Calu3 (cell line): ENCODE data around the gene NTNG2. TPM values are rescaled to one million over a fixed set of nuclear protein-coding genes. Genes with fewer than 3 reads are reported as not detected.
A peak's percentile ranks its signal among the peaks of the same experiment; 100 is the strongest.

ENCODE experiments used
- BruUV-seq: library from RNA; stranded (reverse); fragments of 400-500 nt; replicated peaks from 2 replicates; lab custom pipeline; 2021; lab: Mats Ljungman, UMichigan
- CTCF ChIA-PET: fragments of 300-600 bp; sonication (Branson Sonifier 250); formaldehyde crosslinking; loops from one replicate; lab custom pipeline; 2022; ENCODE audit warnings: antibody characterized with exemption; lab: Charles Lee
- DNase-seq: peaks from one replicate; pipeline ENCODE4 v3.0.0; 2022
- H3K27ac Mint-ChIP-seq: one replicate; pipeline ENCODE4 v1.8.0; 2022; ENCODE audit warnings: mixed read lengths; ENCODE audit not compliant: unreplicated experiment
- H3K27me3 Mint-ChIP-seq: one replicate; pipeline ENCODE4 v1.8.0; 2022; ENCODE audit warnings: mixed read lengths; ENCODE audit not compliant: unreplicated experiment
- H3K36me3 Mint-ChIP-seq: one replicate; pipeline ENCODE4 v1.8.0; 2022; ENCODE audit warnings: mild to moderate bottlenecking, moderate library complexity, mixed read lengths; ENCODE audit not compliant: insufficient read depth, unreplicated experiment
- H3K4me1 Mint-ChIP-seq: one replicate; pipeline ENCODE4 v1.8.0; 2022; ENCODE audit warnings: mild to moderate bottlenecking, low read depth, mixed read lengths; ENCODE audit not compliant: unreplicated experiment
- H3K4me3 Mint-ChIP-seq: one replicate; pipeline ENCODE4 v1.8.0; 2022; ENCODE audit warnings: mild to moderate bottlenecking, low read depth, moderate library complexity, mixed read lengths; ENCODE audit not compliant: unreplicated experiment
- H3K9me3 Mint-ChIP-seq: one replicate; pipeline ENCODE4 v1.8.0; 2022; ENCODE audit warnings: low read depth, mixed read lengths; ENCODE audit not compliant: unreplicated experiment
- intact Hi-C: fragments of 100-400 bp; cut with micrococcal nuclease; formaldehyde crosslinking; loops from one replicate; pipeline ENCODE4 v1.10.0; 2022; ENCODE audit not compliant: unreplicated experiment
- total RNA-seq: library from RNA; stranded (reverse); gene quantifications from 2 replicates; pipeline ENCODE4 v1.2.3, GENCODE V29; 2022
- TF ChIP-seq, protein P1 (sequence below): fragments of 200-600 bp; IDR thresholded peaks from one replicate; pipeline ENCODE4 v1.8.0; 2022; ENCODE audit warnings: antibody characterized with exemption; ENCODE audit not compliant: unreplicated experiment

The NTNG2 gene
- total RNA-seq, 1 experiment from 2014 or later, result not detected

DNA sequence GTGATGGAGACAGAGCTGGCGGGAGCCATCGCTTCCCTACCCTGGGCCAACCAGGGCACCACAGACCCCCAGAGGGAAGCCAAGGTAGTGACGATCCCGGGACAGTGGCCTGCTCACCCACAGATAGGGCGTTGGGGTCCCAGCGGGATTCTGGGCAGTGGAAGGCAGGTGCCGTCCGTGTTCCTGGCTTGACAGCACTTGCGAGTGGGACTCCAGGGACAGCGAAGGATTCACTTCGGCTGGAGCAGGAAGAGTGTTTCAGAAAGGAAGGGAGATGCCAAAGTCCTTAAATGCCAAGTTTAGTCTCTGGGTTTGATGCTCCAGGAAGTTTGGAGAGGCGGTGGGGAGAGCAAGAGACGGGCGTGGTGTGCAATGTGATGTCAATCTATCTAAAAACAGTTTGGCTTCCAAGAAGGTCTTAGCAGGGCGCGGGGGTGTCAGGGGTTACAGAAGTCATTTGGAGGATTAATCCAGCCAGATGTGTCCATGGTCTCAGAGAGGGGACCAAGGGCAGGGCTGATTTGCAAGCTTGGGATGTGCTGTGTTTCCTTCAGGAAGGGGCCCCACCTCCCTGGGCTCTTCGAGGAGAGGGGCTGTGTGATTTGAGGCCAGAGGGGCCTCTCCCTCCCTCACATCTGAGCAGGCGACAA is 74.9 kb downstream of the NTNG2 start:
- H3K27ac Mint-ChIP-seq, result no peak overlapping the region
- H3K9me3 Mint-ChIP-seq, result no peaks in the 10 kb centered on the region
- peaks cover 85% of the 10 kb centered on the region for H3K27me3 Mint-ChIP-seq
- TF ChIP-seq, protein P1, sequence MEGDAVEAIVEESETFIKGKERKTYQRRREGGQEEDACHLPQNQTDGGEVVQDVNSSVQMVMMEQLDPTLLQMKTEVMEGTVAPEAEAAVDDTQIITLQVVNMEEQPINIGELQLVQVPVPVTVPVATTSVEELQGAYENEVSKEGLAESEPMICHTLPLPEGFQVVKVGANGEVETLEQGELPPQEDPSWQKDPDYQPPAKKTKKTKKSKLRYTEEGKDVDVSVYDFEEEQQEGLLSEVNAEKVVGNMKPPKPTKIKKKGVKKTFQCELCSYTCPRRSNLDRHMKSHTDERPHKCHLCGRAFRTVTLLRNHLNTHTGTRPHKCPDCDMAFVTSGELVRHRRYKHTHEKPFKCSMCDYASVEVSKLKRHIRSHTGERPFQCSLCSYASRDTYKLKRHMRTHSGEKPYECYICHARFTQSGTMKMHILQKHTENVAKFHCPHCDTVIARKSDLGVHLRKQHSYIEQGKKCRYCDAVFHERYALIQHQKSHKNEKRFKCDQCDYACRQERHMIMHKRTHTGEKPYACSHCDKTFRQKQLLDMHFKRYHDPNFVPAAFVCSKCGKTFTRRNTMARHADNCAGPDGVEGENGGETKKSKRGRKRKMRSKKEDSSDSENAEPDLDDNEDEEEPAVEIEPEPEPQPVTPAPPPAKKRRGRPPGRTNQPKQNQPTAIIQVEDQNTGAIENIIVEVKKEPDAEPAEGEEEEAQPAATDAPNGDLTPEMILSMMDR, result peak; percentile 18
- intact Hi-C loops, result no loop called here
- H3K4me1 Mint-ChIP-seq, result peaks cover 6% of the 10 kb centered on the region
- H3K36me3 Mint-ChIP-seq, result peaks cover 6% of the 10 kb centered on the region
- no TSS peak for BruUV-seq
- CTCF ChIA-PET, result interaction anchor here (0.7 to 1.9 kb wide), 7 partner anchors 22 to 474 kb away, joined by 3 to 13 read pairs (median 4); partner anchors contain the start of gene MED27
- no peak overlapping the region for H3K4me3 Mint-ChIP-seq
- no peak for DNase-seq

DNA sequence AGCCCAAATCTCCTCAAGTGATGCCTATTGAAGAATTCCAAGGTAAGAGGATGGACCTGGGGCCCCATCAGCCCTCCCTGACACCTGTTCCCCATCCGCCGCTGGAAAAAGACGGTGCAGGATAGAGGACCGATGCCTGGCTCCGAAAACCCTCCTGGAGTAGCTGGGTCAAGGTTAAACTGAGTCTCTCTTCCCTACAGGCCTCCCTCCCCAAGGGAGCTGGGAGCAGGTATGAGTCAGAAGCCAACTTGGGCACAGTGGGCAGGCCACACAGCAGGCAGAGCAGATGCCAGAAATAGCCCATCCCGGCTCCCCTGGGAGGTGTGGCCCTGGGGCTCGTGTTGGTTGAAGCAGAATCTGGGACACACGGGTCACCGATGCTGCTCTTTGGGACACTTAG is 75.6 kb downstream of the NTNG2 start:
- no peak for DNase-seq
- H3K9me3 Mint-ChIP-seq, result no peaks in the 10 kb centered on the region
- peaks cover 12% of the 10 kb centered on the region for H3K4me1 Mint-ChIP-seq
- peaks cover 9% of the 10 kb centered on the region for H3K36me3 Mint-ChIP-seq
- peaks cover 90% of the 10 kb centered on the region for H3K27me3 Mint-ChIP-seq
- H3K4me3 Mint-ChIP-seq, result no peak overlapping the region
- no TSS peak for BruUV-seq
- intact Hi-C loops, result no loop called here
- TF ChIP-seq, protein P1, result no peak
- CTCF ChIA-PET, result interaction anchor here (1.6 to 1.9 kb wide), 2 partner anchors 68 to 70 kb away, joined by 4 to 5 read pairs; no protein-coding TSS in a partner anchor
- no peak overlapping the region for H3K27ac Mint-ChIP-seq

DNA sequence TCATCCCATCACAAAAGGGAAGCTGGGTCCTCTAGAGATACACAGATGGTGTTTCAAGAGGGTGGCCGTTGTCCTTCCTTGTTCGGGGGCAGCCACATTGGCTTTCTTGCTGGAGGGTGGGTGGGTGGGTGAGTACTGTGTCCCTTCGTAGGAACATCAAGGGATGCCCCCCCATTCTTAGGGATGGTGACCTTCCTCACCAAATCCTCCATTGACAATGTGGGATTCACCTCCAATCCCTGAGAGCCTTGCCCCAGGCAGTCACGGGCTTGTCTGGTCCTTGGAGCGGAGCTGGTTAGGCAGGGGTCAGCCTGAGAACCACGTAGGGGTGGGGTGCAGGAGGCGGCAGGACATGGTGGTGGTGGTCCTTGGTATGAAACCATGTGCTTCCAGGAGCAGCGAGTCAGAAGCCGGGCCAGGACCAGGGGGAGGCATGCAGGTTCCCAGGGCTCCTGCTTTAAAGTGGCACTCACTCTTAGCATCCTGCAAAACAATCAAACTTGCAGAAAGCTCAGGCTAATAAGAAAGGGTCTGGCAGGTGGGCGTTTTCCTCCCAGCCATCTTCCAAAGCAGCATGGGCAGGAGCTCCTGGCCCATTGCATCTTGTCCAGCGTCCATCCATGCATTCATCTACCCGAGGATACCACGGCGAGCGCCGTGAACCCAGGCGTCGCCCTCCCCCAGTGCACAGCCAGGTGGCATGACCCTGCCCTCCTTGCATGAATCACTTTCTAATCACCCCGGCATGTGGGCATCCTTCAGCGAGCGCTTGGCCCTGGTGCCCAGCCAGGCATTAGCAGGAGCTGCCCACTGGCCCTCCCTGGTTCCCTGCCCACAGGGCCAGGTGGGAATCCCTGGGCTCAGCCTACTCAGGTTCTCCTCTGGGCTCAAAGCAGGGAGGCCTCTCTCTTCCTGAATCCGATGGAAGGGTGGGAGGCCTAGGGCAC is 76.4 kb downstream of the NTNG2 start:
- CTCF ChIA-PET, result interaction anchor here (1.9 kb wide), 1 partner anchor 69 kb away, joined by 4 read pairs; no protein-coding TSS in a partner anchor
- BruUV-seq, result no TSS peak
- no peak for DNase-seq
- peaks cover 15% of the 10 kb centered on the region for H3K4me1 Mint-ChIP-seq
- no peaks in the 10 kb centered on the region for H3K9me3 Mint-ChIP-seq
- H3K36me3 Mint-ChIP-seq, result peaks cover 12% of the 10 kb centered on the region
- H3K27me3 Mint-ChIP-seq, result peaks cover 90% of the 10 kb centered on the region
- TF ChIP-seq, protein P1, result no peak
- intact Hi-C loops, result no loop called here
- no peak overlapping the region for H3K4me3 Mint-ChIP-seq
- H3K27ac Mint-ChIP-seq, result no peak overlapping the region

DNA sequence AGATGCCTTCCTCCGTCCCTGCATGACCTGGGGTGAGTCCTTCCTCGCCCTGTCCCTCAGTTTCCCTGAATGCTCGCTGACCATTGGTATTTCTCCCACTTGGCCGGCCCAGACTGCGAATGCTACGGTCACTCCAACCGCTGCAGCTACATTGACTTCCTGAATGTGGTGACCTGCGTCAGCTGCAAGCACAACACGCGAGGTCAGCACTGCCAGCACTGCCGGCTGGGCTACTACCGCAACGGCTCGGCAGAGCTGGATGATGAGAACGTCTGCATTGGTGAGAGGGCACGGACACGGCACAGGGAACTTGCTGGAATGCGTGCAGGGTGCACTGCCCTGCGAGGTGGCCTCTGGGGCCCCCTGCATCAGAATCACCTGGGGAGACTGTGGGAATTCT is 77.1 kb downstream of the NTNG2 start:
- DNase-seq, result no peak
- BruUV-seq, result no TSS peak
- H3K36me3 Mint-ChIP-seq, result peaks cover 12% of the 10 kb centered on the region
- H3K4me1 Mint-ChIP-seq, result peaks cover 15% of the 10 kb centered on the region
- intact Hi-C loops, result no loop called here
- TF ChIP-seq, protein P1, result no peak
- H3K9me3 Mint-ChIP-seq, result no peaks in the 10 kb centered on the region
- H3K27ac Mint-ChIP-seq, result no peak overlapping the region
- peaks cover 92% of the 10 kb centered on the region for H3K27me3 Mint-ChIP-seq
- no peak overlapping the region for H3K4me3 Mint-ChIP-seq
- CTCF ChIA-PET, result interaction anchor here (1.9 kb wide), 1 partner anchor 69 kb away, joined by 4 read pairs; no protein-coding TSS in a partner anchor
